HG02763 (cell line): ENCODE results near the gene SLC25A10.

Experiments used
- ATAC-seq: cut with Tn5 transposase; IDR thresholded peaks from one replicate; pipeline ENCODE4 v1.9.1; 2021; ENCODE audit warnings: mild to moderate bottlenecking, moderate library complexity; ENCODE audit not compliant: unreplicated experiment

The SLC25A10 gene

GRCh38 chr17:81741594-81742452 lies 29.7 kb downstream of the SLC25A10 start:
- ATAC-seq, result no peak
